A549 (cell line): ENCODE measurements around the gene SLC25A17. TPM values are rescaled to one million over a fixed set of nuclear protein-coding genes. Genes with fewer than 3 reads are reported as not detected.
"Not testable (repeated sequence)": the region's sequence is repeated elsewhere in the genome, so short reads cannot be mapped to it uniquely, and the experiment has no call there.

Experiments
- ATAC-seq, 2 experiments: fragments of 200-7000 bp in 1 of 2; fragments of >200 bp in 1 of 2; cut with Nextera tagmentation in 1 of 2; cut with Tn5 transposase in 1 of 2; 3 replicates each; pipeline versions ENCODE4 v1.8.0 to v1.9.1; 2018 to 2020; ENCODE audit warnings: mild to moderate bottlenecking in 1 of 2, moderate library complexity in 1 of 2
- CTCF ChIA-PET: fragments of 300-600 bp; sonication (Branson Sonifier 250); formaldehyde crosslinking; extraction: SDS; loops from one replicate; lab custom pipeline; 2021; ENCODE audit warnings: antibody characterized with exemption, inconsistent platforms; lab: Yijun Ruan, JAX
- POLR2A ChIA-PET: fragments of 350-600 bp; formaldehyde crosslinking; extraction: SDS; loops from one replicate; lab custom pipeline; 2021; ENCODE audit warnings: antibody characterized with exemption, inconsistent platforms; lab: Yijun Ruan, JAX
- DNase-seq, 2 experiments: peaks; one replicate each; pipeline versions ENCODE4 v3.0.0 to v3.0.0-alpha.2; 2011 to 2016; ENCODE audit warnings: low read depth in 1 of 2, low spot score in 1 of 2
- FAIRE-seq: peaks from 2 replicates; lab custom pipeline; 2011; peaks lifted over from hg19 to GRCh38; lab: Jason Lieb, UNC
- H3K27ac ChIP-seq, 2 experiments: fragments of >200 bp; sonication (Bioruptor Twin); formaldehyde crosslinking; 3 replicates each; pipeline ENCODE4 v1.5.1; 2016 to 2017
- H3K4me1 ChIP-seq: fragments of >200 bp; sonication (Bioruptor Twin); formaldehyde crosslinking; 3 replicates; pipeline ENCODE4 v1.6.1; 2016
- H3K4me2 ChIP-seq: fragments of >200 bp; sonication (Bioruptor Twin); formaldehyde crosslinking; 3 replicates; pipeline ENCODE4 v1.6.1; 2016
- H3K4me3 ChIP-seq: fragments of >200 bp; sonication (Bioruptor Twin); formaldehyde crosslinking; 3 replicates; pipeline ENCODE4 v1.5.1; 2016
- H3K9me3 ChIP-seq: fragments of >200 bp; sonication (Bioruptor Twin); formaldehyde crosslinking; 3 replicates; pipeline ENCODE4 v1.6.1; 2016
- CEBPB ChIP-seq, 2 experiments: fragments of >200 bp in 1 of 2; sonication (Bioruptor Twin) in 1 of 2; formaldehyde crosslinking in 1 of 2; IDR thresholded peaks; 2 replicates each; pipeline ENCODE4 v1.6.1; 2012 to 2016
- CHD2 ChIP-seq: fragments of 150-350 bp; IDR thresholded peaks from 2 replicates; pipeline ENCODE4 v1.6.1; 2014; ENCODE audit warnings: low read length; ENCODE audit not compliant: partially characterized antibody
- FOSB ChIP-seq: fragments of 250-450 bp; sonication (Bioruptor Pico); IDR thresholded peaks from 2 replicates; pipeline ENCODE4 v1.5.0; 2020; ENCODE audit warnings: mild to moderate bottlenecking, moderate library complexity
- FOXS1 ChIP-seq: fragments of 250-450 bp; sonication (Bioruptor Pico); IDR thresholded peaks from 2 replicates; pipeline ENCODE4 v1.5.0; 2020; ENCODE audit warnings: mild to moderate bottlenecking, moderate library complexity
- HES2 ChIP-seq: fragments of >200 bp; sonication (Bioruptor Twin); formaldehyde crosslinking; IDR thresholded peaks from 2 replicates; pipeline ENCODE4 v1.6.1; 2016
- HEYL ChIP-seq: fragments of 250-450 bp; sonication (Bioruptor Pico); IDR thresholded peaks from 2 replicates; pipeline ENCODE4 v1.8.0; 2021; ENCODE audit warnings: mild to moderate bottlenecking, moderate library complexity
- HMGXB4 ChIP-seq: fragments of 250-450 bp; sonication (Bioruptor Pico); IDR thresholded peaks from 2 replicates; pipeline ENCODE4 v1.5.0; 2021; ENCODE audit warnings: mild to moderate bottlenecking, moderate library complexity, borderline replicate concordance
- HOXA7 ChIP-seq: fragments of 250-450 bp; sonication (Bioruptor Pico); IDR thresholded peaks from 2 replicates; pipeline ENCODE4 v1.5.0; 2020; ENCODE audit warnings: mild to moderate bottlenecking, moderate library complexity
- HOXB5 ChIP-seq: fragments of 250-450 bp; sonication (Bioruptor Pico); IDR thresholded peaks from 2 replicates; pipeline ENCODE4 v1.5.0; 2020; ENCODE audit warnings: mild to moderate bottlenecking, moderate library complexity
- JUN ChIP-seq, 2 experiments: fragments of >200 bp; sonication (Bioruptor Twin); formaldehyde crosslinking; IDR thresholded peaks; 2 replicates in 1 of 2; 3 replicates in 1 of 2; pipeline ENCODE4 v1.6.1; 2016 to 2017
- KDM1A ChIP-seq: fragments of 200-600 bp; sonication (generic); IDR thresholded peaks from 2 replicates; pipeline ENCODE4 v1.6.1; 2016; ENCODE audit warnings: low read depth, mild to moderate bottlenecking
- MYC ChIP-seq: IDR thresholded peaks from 2 replicates; pipeline ENCODE4 v1.6.1; 2012; ENCODE audit warnings: mild to moderate bottlenecking, inconsistent platforms, low read length, improper control_type of control experiment, borderline replicate concordance
- NFE2L2 ChIP-seq: fragments of 150-350 bp; conservative IDR thresholded peaks from 2 replicates; pipeline ENCODE4 v1.6.1; 2014; ENCODE audit warnings: low read length
- PHF8 ChIP-seq: fragments of 200-600 bp; sonication (generic); IDR thresholded peaks from 2 replicates; pipeline ENCODE4 v1.6.1; 2016; ENCODE audit warnings: low read depth, mild to moderate bottlenecking, antibody characterized with exemption, moderate library complexity, borderline replicate concordance
- POLR2AphosphoS2 ChIP-seq: conservative IDR thresholded peaks from 2 replicates; pipeline ENCODE4 v1.6.1; 2012; ENCODE audit warnings: low read length, improper control_type of control experiment, inconsistent platforms
- RARB ChIP-seq: fragments of 250-450 bp; sonication (Bioruptor Pico); IDR thresholded peaks from 2 replicates; pipeline ENCODE4 v1.8.0; 2021; ENCODE audit warnings: mild to moderate bottlenecking, moderate library complexity
- RCOR1 ChIP-seq: fragments of 150-350 bp; IDR thresholded peaks from 2 replicates; pipeline ENCODE4 v1.6.1; 2014; ENCODE audit warnings: antibody characterized with exemption, low read length, low read depth
- RFX5 ChIP-seq: fragments of 450-650 bp; IDR thresholded peaks from 2 replicates; pipeline ENCODE4 v1.7.1; 2014; ENCODE audit warnings: antibody characterized with exemption, mild to moderate bottlenecking, moderate library complexity
- RNF2 ChIP-seq: fragments of 200-600 bp; sonication (generic); IDR thresholded peaks from 2 replicates; pipeline ENCODE4 v1.6.1; 2016; ENCODE audit warnings: low read depth, mild to moderate bottlenecking, antibody characterized with exemption, moderate library complexity, borderline replicate concordance
- SMC3 ChIP-seq: fragments of >200 bp; sonication (Bioruptor Twin); formaldehyde crosslinking; IDR thresholded peaks from 3 replicates; pipeline ENCODE4 v1.6.1; 2018; ENCODE audit warnings: inconsistent platforms
- SREBF2 ChIP-seq: fragments of 450-650 bp; IDR thresholded peaks from 2 replicates; pipeline ENCODE4 v1.6.1; 2014; ENCODE audit warnings: mild to moderate bottlenecking, moderate library complexity
- TFCP2L1 ChIP-seq: fragments of 250-450 bp; sonication (Bioruptor Pico); IDR thresholded peaks from 2 replicates; pipeline ENCODE4 v1.5.0; 2021; ENCODE audit warnings: mild to moderate bottlenecking
- ZNF302 ChIP-seq: fragments of 250-450 bp; sonication (Bioruptor Pico); IDR thresholded peaks from 2 replicates; pipeline ENCODE4 v1.9.0; 2021; ENCODE audit warnings: inconsistent platforms, mild to moderate bottlenecking, moderate library complexity
- ZSCAN20 ChIP-seq: fragments of 250-450 bp; sonication (Bioruptor Pico); IDR thresholded peaks from 2 replicates; pipeline ENCODE4 v1.8.0; 2022; ENCODE audit warnings: mild to moderate bottlenecking, moderate library complexity
- WGBS: methylation state at CpG from one replicate; pipeline ENCODE4 v1.1.6; 2017; ENCODE audit errors: missing lambda C conversion rate; 5-methylcytosine and 5-hydroxymethylcytosine counted together
- polyA plus RNA-seq, 4 experiments: library from polyadenylated mRNA; depleted of rRNA in 3 of 4; stranded (reverse); fragments of >200 nt; fragmentation: RNase III in 1 of 4; extraction: RNeasy Plus Mini Kit Qiagen cat#74134 plus additional on column Dnase treatment in 1 of 4; gene quantifications; 2 replicates in 3 of 4; 3 replicates in 1 of 4; pipeline ENCODE4 v1.2.3, GENCODE V29; 2011 to 2017

The SLC25A17 gene
- polyA plus RNA-seq, 2 of the 4 experiments (the other 2 are of a cell fraction), result 19.9 to 33.7 TPM

GRCh38 chr22:40764763-40765441, 54.2 kb downstream of the SLC25A17 start:
- CTCF ChIA-PET, result no interaction called here

GRCh38 chr22:40759294-40759840, 59.8 kb downstream of the SLC25A17 start:
- WGBS, result 89% methylated on average over 6 of the region's 6 CpGs
- FAIRE-seq, result no peak
- no peaks in the 10 kb centered on the region for H3K4me1 ChIP-seq
- no peak for ATAC-seq
- H3K4me2 ChIP-seq, result no peak overlapping the region
- ChIA-PET CTCF (interaction anchor here (0.7 to 9.1 kb wide), 22 partner anchors 8 to 382 kb away, joined by 3 to 127 read pairs (median 5); no protein-coding TSS in a partner anchor), POLR2A (interaction anchor here (0.5 to 0.7 kb wide), 2 partner anchors 13 to 76 kb away, joined by 4 to 5 read pairs; no protein-coding TSS in a partner anchor)
- DNase-seq, result no peak
- H3K27ac ChIP-seq, result no peak overlapping the region
- TF ChIP-seq KDM1A (no peak), ZNF302 (CRISPR knock-in tag) (no peak), RNF2 (no peak), HOXB5 (no peak), CEBPB (IDR thresholded peaks at IDR 0.05) (no peak), JUN (IDR thresholded peaks at IDR 0.05) (no peak), RARB (CRISPR knock-in tag) (no peak), MYC (no peak), ZSCAN20 (CRISPR knock-in tag) (no peak)
- no peaks in the 10 kb centered on the region for H3K9me3 ChIP-seq
- no peak overlapping the region for H3K4me3 ChIP-seq

More at GRCh38 chr22:40764763-40765441, 54.2 kb downstream of the SLC25A17 start:
- no peak for FAIRE-seq
- 92% methylated on average over 6 of the region's 6 CpGs for WGBS
- H3K4me3 ChIP-seq, result no peak overlapping the region
- no peak overlapping the region for H3K27ac ChIP-seq
- H3K9me3 ChIP-seq, result no peaks in the 10 kb centered on the region
- no peak for DNase-seq
- TF ChIP-seq RCOR1 (no peak), TFCP2L1 (no peak), HMGXB4 (CRISPR knock-in tag) (no peak), NFE2L2 (no peak), KDM1A (no peak), CHD2 (no peak), PHF8 (no peak), SMC3 (no peak), HEYL (CRISPR knock-in tag) (no peak), FOSB (no peak), POLR2AphosphoS2 (no peak), SREBF2 (no peak), HES2 (no peak), RFX5 (no peak), RARB (CRISPR knock-in tag) (no peak), HOXB5 (no peak), FOXS1 (CRISPR knock-in tag) (no peak), HOXA7 (no peak)
- no peak overlapping the region for H3K4me2 ChIP-seq
- no peak for ATAC-seq
- no peaks in the 10 kb centered on the region for H3K4me1 ChIP-seq
- POLR2A ChIA-PET, result no interaction called here

GRCh38 chr22:40758851-40759250, 60.3 kb downstream of the SLC25A17 start:
- H3K4me2 ChIP-seq, H3K9me3 ChIP-seq, ATAC-seq, DNase-seq, H3K4me1 ChIP-seq, H3K4me3 ChIP-seq, FAIRE-seq, POLR2A ChIA-PET, H3K27ac ChIP-seq: not testable (repeated sequence)
- WGBS, result 86% methylated on average over 13 of the region's 13 CpGs
- CTCF ChIA-PET, result interaction anchor here (0.6 to 9.1 kb wide), 10 partner anchors 10 to 280 kb away, joined by 3 to 127 read pairs (median 10); no protein-coding TSS in a partner anchor
